GM12875 (cell line): Measurements from ENCODE around the gene LSAMP.

Source experiments
- H3K4me3 ChIP-seq: one replicate; pipeline ENCODE4 v1.5.1; 2011; ENCODE audit warnings: low read depth, low read length, control low read depth
- TF ChIP-seq, protein P1 (sequence below): IDR thresholded peaks from 2 replicates; pipeline ENCODE4 v1.5.1; 2011; ENCODE audit warnings: low read depth, mild to moderate bottlenecking, control low read depth, inconsistent platforms, low read length, moderate library complexity, borderline replicate concordance; ENCODE audit not compliant: insufficient read depth

LSAMP gene

GRCh38 chr3:116179091-116179490 is 266.2 kb downstream of the LSAMP start:
- no peak overlapping the region for H3K4me3 ChIP-seq

DNA sequence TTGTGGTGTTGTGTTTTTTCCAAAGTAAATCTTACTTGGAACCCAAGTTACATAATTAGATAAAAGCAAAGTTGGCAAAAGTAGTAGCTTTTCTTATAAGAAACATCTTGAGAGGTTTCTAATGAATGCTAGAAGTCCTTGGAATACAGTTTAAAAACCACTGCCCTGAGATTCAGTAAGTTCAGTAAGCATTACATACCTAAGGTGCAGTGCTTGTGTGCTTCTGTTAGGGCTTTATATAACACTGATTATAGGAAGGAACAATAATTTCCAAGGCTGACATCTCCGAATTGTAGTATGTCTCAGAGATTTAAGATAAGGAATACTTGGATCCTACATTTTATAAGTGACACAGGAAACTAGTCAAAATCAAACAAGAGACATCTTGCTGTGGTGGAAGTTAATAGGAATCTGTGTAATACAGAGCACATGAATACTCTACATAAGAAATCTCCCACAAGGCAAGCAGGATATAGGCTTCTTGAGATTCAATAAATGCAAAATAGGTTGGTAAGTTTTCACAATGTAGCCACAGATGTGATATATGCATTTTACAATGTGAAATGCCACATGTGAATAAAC is 268.2 kb downstream of the LSAMP start:
- H3K4me3 ChIP-seq: no peak overlapping the region
- TF ChIP-seq, protein P1, sequence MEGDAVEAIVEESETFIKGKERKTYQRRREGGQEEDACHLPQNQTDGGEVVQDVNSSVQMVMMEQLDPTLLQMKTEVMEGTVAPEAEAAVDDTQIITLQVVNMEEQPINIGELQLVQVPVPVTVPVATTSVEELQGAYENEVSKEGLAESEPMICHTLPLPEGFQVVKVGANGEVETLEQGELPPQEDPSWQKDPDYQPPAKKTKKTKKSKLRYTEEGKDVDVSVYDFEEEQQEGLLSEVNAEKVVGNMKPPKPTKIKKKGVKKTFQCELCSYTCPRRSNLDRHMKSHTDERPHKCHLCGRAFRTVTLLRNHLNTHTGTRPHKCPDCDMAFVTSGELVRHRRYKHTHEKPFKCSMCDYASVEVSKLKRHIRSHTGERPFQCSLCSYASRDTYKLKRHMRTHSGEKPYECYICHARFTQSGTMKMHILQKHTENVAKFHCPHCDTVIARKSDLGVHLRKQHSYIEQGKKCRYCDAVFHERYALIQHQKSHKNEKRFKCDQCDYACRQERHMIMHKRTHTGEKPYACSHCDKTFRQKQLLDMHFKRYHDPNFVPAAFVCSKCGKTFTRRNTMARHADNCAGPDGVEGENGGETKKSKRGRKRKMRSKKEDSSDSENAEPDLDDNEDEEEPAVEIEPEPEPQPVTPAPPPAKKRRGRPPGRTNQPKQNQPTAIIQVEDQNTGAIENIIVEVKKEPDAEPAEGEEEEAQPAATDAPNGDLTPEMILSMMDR: no peak

More at GRCh38 chr3:116179091-116179490, 266.2 kb downstream of the LSAMP start:
- TF ChIP-seq, protein P1: no peak

DNA sequence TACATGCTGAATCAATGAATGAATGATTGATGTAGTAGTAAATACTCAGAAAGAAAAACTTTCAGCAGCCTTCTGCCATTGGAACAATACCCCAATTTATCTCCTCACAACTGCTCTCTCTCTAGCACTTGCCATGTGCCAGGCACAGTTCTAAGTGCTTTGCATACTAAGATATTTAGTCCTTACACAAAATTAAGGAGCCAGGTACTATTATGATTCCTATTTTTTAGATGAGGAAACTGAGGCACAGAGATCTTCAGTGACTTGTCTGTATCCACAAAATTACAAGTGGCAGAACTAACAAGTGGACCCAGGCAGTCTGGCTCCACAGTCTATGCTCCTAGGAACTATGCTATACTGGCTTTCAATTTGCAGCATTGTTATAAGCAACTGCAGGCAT is 279.2 kb downstream of the LSAMP start:
- H3K4me3 ChIP-seq: no peak overlapping the region
- TF ChIP-seq, protein P1: no peak

DNA sequence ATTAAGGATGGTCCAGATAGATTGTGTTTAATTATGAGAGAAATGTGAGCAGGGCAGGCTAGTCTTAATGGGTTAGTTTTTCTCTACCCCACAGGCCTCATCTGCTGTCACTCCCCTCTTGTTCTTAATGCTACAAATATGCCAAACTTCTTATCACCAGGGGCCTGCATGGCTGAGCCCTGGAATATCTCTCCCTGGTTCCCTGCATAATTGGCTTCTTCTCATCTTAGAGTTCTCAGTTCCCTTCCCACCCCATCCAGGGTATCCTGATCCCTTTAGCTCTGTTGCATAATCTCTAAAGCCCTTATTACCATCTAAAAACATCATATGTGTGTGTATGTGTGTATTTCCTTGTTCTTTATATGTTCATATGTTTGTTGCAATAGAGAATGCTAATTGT is 279.6 kb downstream of the LSAMP start:
- TF ChIP-seq, protein P1: no peak
- no peak overlapping the region for H3K4me3 ChIP-seq

DNA sequence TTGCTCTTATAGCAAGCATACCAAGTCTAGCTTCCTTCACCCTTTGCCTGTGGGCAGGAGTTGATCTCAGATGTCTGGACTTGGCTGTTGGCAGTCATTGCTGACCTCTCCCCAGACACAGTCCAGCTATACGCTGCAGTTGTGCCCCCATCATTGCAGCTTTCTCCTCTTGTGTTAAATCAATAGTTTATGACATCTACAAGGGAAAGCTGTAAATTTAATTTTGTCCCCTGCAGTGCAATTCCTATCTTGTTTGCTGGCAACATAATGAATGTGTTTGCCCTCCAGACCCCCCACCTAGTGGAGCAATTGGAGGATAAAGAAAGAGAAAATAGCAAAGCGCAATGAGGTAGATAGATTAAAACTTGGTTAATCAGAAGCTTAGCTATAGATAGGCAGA is 280.2 kb downstream of the LSAMP start:
- H3K4me3 ChIP-seq: no peak overlapping the region
- TF ChIP-seq, protein P1: no peak

DNA sequence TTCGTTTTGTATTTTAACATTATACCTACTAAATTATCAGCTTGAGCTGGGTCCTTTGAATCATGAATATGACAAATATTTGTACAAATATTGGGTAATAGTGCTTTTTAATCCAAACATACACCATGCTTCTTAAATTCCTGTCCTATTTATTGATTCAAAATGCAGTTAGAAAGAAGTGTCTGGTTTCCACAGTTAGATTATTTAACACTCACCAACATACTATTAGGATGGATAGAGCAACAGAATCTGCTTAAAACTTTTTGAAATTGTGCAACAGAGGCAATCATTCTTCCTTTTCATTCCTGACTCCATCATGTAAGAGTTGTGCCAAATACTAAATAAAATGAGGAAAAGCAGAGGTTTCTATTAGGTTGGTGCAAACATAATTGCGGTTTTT is 281.2 kb downstream of the LSAMP start:
- TF ChIP-seq, protein P1: no peak
- no peak overlapping the region for H3K4me3 ChIP-seq
